Measurements from ENCODE around the gene TMEM131L.

The TMEM131L gene

GRCh38 chr4:153570228-153570973, 104.2 kb downstream of the TMEM131L start:
- TF ChIP-seq RAD21 (IDR thresholded peaks at IDR 0.05; ENCODE audit: low read depth): no peak
- no peak for TF ChIP-seq FOXM1 (IDR thresholded peaks at IDR 0.05; ENCODE audit: borderline replicate concordance, low read depth)
- no peak for TF ChIP-seq CREB1 (IDR thresholded peaks at IDR 0.05; ENCODE audit: low read depth)
- TF ChIP-seq TCF12 (IDR thresholded peaks at IDR 0.05; ENCODE audit: low read depth): no peak
- TF ChIP-seq CEBPB (IDR thresholded peaks at IDR 0.05): no peak
- no peak for TF ChIP-seq NFIC (IDR thresholded peaks at IDR 0.05)
- TF ChIP-seq, protein P1, sequence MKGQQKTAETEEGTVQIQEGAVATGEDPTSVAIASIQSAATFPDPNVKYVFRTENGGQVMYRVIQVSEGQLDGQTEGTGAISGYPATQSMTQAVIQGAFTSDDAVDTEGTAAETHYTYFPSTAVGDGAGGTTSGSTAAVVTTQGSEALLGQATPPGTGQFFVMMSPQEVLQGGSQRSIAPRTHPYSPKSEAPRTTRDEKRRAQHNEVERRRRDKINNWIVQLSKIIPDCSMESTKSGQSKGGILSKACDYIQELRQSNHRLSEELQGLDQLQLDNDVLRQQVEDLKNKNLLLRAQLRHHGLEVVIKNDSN (IDR thresholded peaks at IDR 0.05): no peak
- no peak for TF ChIP-seq ZBTB7A (IDR thresholded peaks at IDR 0.05; ENCODE audit: low read depth)
- TF ChIP-seq TAF1 (IDR thresholded peaks at IDR 0.05; ENCODE audit: low read depth): no peak
- TF ChIP-seq YY1 (IDR thresholded peaks at IDR 0.05; ENCODE audit: low read depth): no peak
- TF ChIP-seq TEAD4 (IDR thresholded peaks at IDR 0.05): no peak
- TF ChIP-seq EGR1 (IDR thresholded peaks at IDR 0.05): no peak
- no peak for TF ChIP-seq MAX (IDR thresholded peaks at IDR 0.05)
- no peak for TF ChIP-seq REST (IDR thresholded peaks at IDR 0.05; ENCODE audit: low read depth)
- no peak for TF ChIP-seq EP300 (IDR thresholded peaks at IDR 0.05; ENCODE audit: borderline replicate concordance)

GRCh38 chr4:153571006-153571545, 104.9 kb downstream of the TMEM131L start:
- no peak for TF ChIP-seq EGR1 (IDR thresholded peaks at IDR 0.05)

GRCh38 chr4:153572609-153573008, 106.4 kb downstream of the TMEM131L start:
- TF ChIP-seq ZBTB7A (IDR thresholded peaks at IDR 0.05; ENCODE audit: low read depth) (no peak), NFIC (IDR thresholded peaks at IDR 0.05) (no peak), CEBPB (IDR thresholded peaks at IDR 0.05) (no peak), TCF12 (IDR thresholded peaks at IDR 0.05; ENCODE audit: low read depth) (no peak), YY1 (IDR thresholded peaks at IDR 0.05; ENCODE audit: low read depth) (no peak), EP300 (IDR thresholded peaks at IDR 0.05; ENCODE audit: borderline replicate concordance) (no peak), REST (IDR thresholded peaks at IDR 0.05; ENCODE audit: low read depth) (no peak), RAD21 (IDR thresholded peaks at IDR 0.05; ENCODE audit: low read depth) (no peak), CREB1 (IDR thresholded peaks at IDR 0.05; ENCODE audit: low read depth) (no peak), MAX (IDR thresholded peaks at IDR 0.05) (no peak), FOXM1 (IDR thresholded peaks at IDR 0.05; ENCODE audit: borderline replicate concordance, low read depth) (no peak), TAF1 (IDR thresholded peaks at IDR 0.05; ENCODE audit: low read depth) (no peak), EGR1 (IDR thresholded peaks at IDR 0.05) (no peak), TEAD4 (IDR thresholded peaks at IDR 0.05) (no peak)
- TF ChIP-seq, protein P1 (IDR thresholded peaks at IDR 0.05): no peak

DNA sequence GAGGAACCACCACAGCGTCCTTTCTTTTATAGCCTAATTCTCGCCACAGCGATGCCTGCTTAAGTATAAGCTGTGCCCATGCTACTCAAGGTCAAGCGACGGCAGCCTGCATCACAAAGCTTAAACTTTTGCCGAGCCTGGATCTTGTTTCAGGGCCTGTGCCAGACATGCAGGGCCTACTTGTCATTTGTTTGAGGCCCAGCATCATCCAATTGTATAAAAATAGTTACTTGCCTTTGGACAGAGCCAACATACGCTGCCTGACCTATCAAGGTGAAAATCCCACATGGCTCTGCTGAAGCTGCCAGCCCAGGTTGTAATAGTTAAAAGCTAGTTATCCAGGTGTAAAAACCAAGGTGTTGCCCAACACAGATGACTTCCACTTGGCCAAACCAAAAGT, 107.1 kb downstream of the TMEM131L start:
- TF ChIP-seq CEBPB (IDR thresholded peaks at IDR 0.05): no peak
- TF ChIP-seq REST (IDR thresholded peaks at IDR 0.05; ENCODE audit: low read depth): no peak
- no peak for TF ChIP-seq EP300 (IDR thresholded peaks at IDR 0.05; ENCODE audit: borderline replicate concordance)
- no peak for TF ChIP-seq TEAD4 (IDR thresholded peaks at IDR 0.05)
- TF ChIP-seq RAD21 (IDR thresholded peaks at IDR 0.05; ENCODE audit: low read depth): no peak
- no peak for TF ChIP-seq ZBTB7A (IDR thresholded peaks at IDR 0.05; ENCODE audit: low read depth)
- TF ChIP-seq NFIC (IDR thresholded peaks at IDR 0.05): no peak
- no peak for TF ChIP-seq EGR1 (IDR thresholded peaks at IDR 0.05)
- no peak for TF ChIP-seq TCF12 (IDR thresholded peaks at IDR 0.05; ENCODE audit: low read depth)
- no peak for TF ChIP-seq CREB1 (IDR thresholded peaks at IDR 0.05; ENCODE audit: low read depth)
- no peak for TF ChIP-seq YY1 (IDR thresholded peaks at IDR 0.05; ENCODE audit: low read depth)

All from Ishikawa (cell line).